Colonic mucosa (tissue), 4 donors: ENCODE results near the gene SCUBE1. TPM values are rescaled to one million over a fixed set of nuclear protein-coding genes. Genes with fewer than 3 reads are reported as not detected.

Experiments
- DNase-seq: peaks from one replicate; pipeline ENCODE4 v3.0.0-alpha.2; 2020
- H3K27ac ChIP-seq: fragments of 200-600 bp; one replicate; pipeline ENCODE4 v1.8.0; 2021
- H3K27me3 ChIP-seq: fragments of 200-600 bp; one replicate; pipeline ENCODE4 v1.8.0; 2021
- H3K36me3 ChIP-seq: fragments of 200-600 bp; one replicate; pipeline ENCODE4 v1.8.0; 2021
- H3K4me1 ChIP-seq: fragments of 200-600 bp; one replicate; pipeline ENCODE4 v1.8.0; 2021; ENCODE audit warnings: mild to moderate bottlenecking
- H3K4me3 ChIP-seq: fragments of 200-600 bp; one replicate; pipeline ENCODE4 v1.8.0; 2021
- H3K9ac ChIP-seq, 2 donors: one replicate each; pipeline ENCODE4 v1.7.0; 2013; ENCODE audit warnings: control low read depth in 2 of 2, low read depth in 2 of 2, low read length in 2 of 2
- H3K9me3 ChIP-seq: fragments of 200-600 bp; one replicate; pipeline ENCODE4 v1.8.0; 2021
- intact Hi-C: fragments of 100-400 bp; cut with DNase I; formaldehyde crosslinking; loops from one replicate; pipeline ENCODE4 v1.14.1; 2022
- total RNA-seq, 2 donors: library from RNA; stranded (reverse); fragmentation: NEBNext Ultra II Directional in 1 of 2; extraction: Animal tissue kit (Norgen Biotek cat#: 25700) in 1 of 2; gene quantifications; one replicate each; pipeline ENCODE4 v1.2.1, GENCODE V29; 2021
- TF ChIP-seq, protein P1 (sequence below): fragments of 200-600 bp; IDR thresholded peaks from one replicate; pipeline ENCODE4 v1.8.0; 2022; ENCODE audit warnings: antibody characterized with exemption, mild to moderate bottlenecking
- donor health status: healthy.
- donor health status: DM: no; HTN: no; CAD: no.
- donor health status: DM: no; HTN: no; CAD: no.

SCUBE1 gene
- 1 to 10 TPM; 1.7 to 5.6 TPM for total RNA-seq

DNA sequence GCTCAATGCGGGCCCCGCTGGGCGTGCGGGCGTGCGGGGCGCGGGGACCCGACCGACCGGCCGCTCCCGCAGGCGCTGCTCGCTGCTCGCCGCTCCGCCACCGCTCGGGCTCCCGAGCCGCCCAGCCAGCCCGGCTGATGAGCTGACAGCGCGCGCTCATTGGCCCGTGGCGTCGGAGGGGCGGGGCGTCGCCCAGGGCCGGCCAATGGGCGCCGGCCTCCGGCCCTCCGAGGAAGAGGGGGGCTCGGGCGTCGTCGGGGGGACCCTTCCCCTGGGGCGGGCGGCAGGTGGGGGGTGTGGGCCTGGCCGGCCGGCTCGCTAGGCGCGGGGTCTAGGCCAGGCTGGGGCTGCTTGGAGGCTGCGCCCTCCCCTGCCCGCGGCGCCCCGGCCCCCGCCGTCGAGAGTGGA lies at the start of gene SCUBE1:
Gene SCUBE1, minus strand, starts transcription at position 111 of the 408 bp plus-strand sequence. CDS start 111 bp downstream, outside the sequence.
- H3K27ac ChIP-seq, result no peak within 1 kb of the TSS
- no peaks in the 10 kb centered on the region for H3K36me3 ChIP-seq
- intact Hi-C loops, result no loop called here
- DNase-seq, result peak; percentile 48
- TF ChIP-seq, protein P1, sequence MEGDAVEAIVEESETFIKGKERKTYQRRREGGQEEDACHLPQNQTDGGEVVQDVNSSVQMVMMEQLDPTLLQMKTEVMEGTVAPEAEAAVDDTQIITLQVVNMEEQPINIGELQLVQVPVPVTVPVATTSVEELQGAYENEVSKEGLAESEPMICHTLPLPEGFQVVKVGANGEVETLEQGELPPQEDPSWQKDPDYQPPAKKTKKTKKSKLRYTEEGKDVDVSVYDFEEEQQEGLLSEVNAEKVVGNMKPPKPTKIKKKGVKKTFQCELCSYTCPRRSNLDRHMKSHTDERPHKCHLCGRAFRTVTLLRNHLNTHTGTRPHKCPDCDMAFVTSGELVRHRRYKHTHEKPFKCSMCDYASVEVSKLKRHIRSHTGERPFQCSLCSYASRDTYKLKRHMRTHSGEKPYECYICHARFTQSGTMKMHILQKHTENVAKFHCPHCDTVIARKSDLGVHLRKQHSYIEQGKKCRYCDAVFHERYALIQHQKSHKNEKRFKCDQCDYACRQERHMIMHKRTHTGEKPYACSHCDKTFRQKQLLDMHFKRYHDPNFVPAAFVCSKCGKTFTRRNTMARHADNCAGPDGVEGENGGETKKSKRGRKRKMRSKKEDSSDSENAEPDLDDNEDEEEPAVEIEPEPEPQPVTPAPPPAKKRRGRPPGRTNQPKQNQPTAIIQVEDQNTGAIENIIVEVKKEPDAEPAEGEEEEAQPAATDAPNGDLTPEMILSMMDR, result no peak
- peaks cover 27% of the 10 kb centered on the region for H3K27me3 ChIP-seq
- H3K9me3 ChIP-seq, result no peaks in the 10 kb centered on the region
- H3K4me3 ChIP-seq, result peak within 1 kb of the TSS; percentile 20
- no peaks in the 10 kb centered on the region for H3K4me1 ChIP-seq
- H3K9ac ChIP-seq, result peak within 1 kb of the TSS in 1 of 2 donors; percentile 35

DNA sequence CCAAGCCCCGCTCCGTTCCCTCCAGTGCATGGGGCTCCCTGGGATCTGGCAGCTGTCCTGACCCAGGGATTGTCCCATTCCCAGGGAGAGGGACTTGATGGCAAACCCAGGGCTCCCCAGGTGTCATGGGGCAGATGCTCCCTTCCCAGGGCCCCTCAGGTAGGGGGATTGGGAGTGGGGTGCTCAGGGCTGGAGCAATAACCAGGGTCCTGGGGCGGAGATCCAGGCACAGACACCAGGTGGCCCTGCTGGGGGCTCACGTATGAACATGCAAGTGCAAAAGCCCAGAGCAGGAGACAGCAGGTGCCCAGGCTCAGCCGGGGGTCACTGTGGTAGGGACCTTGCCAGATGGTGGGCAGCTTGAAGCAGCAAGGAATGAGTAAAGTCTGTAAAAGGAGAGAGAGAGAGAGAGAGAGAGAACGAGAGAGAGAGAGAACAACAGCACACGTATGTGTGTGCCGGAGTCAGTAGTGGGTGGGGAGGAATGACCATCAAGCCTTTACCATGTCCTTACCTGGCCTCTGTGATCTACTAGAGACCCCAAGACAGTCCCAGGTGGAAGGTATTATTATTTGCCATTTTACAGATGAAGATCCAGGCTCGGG lies 49.3 kb upstream of the SCUBE1 start:
- Histone ChIP-seq H3K4me3 (no peak overlapping the region), H3K27ac (no peak overlapping the region), H3K9ac (no peak overlapping the region), H3K27me3 (no peaks in the 10 kb centered on the region), H3K9me3 (no peaks in the 10 kb centered on the region), H3K36me3 (no peaks in the 10 kb centered on the region), H3K4me1 (no peaks in the 10 kb centered on the region)
- intact Hi-C loops, result no loop called here
- TF ChIP-seq, protein P1, result no peak
- DNase-seq, result no peak

- intact Hi-C loops, result no loop called here
- DNase-seq, result no peak
- no peak overlapping the region for H3K9ac ChIP-seq
Observed at GRCh38 chr22:43391306-43391705, 48.1 kb upstream of the SCUBE1 start.

GRCh38 chr22:43390872-43391271 lies 47.7 kb upstream of the SCUBE1 start:
- no peak for DNase-seq
- Histone ChIP-seq H3K4me3 (no peak overlapping the region), H3K36me3 (no peaks in the 10 kb centered on the region), H3K9me3 (no peaks in the 10 kb centered on the region), H3K4me1 (no peaks in the 10 kb centered on the region), H3K9ac (no peak overlapping the region), H3K27ac (no peak overlapping the region), H3K27me3 (peaks cover 6% of the 10 kb centered on the region)
- TF ChIP-seq, protein P1, result no peak
- intact Hi-C loops, result no loop called here

More at GRCh38 chr22:43391306-43391705, 48.1 kb upstream of the SCUBE1 start:
- Histone ChIP-seq H3K36me3 (no peaks in the 10 kb centered on the region), H3K4me1 (no peaks in the 10 kb centered on the region), H3K9me3 (no peaks in the 10 kb centered on the region), H3K27me3 (peaks cover 6% of the 10 kb centered on the region), H3K27ac (no peak overlapping the region), H3K4me3 (no peak overlapping the region)
- TF ChIP-seq, protein P1, result no peak

DNA sequence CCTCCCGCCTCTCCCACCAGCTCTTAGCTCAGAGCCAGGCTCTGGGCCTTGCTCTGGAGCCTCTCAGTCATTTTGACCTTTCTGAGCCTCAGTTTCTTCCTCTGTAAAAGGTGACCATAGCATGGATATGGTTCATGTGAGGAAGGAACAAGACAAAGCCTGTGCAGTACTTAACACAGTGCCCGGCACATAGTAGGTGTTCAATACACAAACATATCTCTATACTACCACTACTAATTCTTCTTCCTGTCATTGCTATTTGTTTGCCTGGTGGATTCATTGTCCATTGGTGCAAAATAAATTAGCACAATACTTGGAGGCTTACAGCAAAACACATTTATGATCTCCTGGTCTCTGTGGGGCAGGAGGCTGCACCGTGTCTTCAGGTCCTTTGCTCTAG lies 47.0 kb upstream of the SCUBE1 start:
- H3K27me3 ChIP-seq, result peaks cover 6% of the 10 kb centered on the region
- no peaks in the 10 kb centered on the region for H3K36me3 ChIP-seq
- TF ChIP-seq, protein P1, result no peak
- no peaks in the 10 kb centered on the region for H3K4me1 ChIP-seq
- no peak for DNase-seq
- H3K9me3 ChIP-seq, result no peaks in the 10 kb centered on the region
- intact Hi-C loops, result no loop called here
- no peak overlapping the region for H3K4me3 ChIP-seq
- no peak overlapping the region for H3K9ac ChIP-seq
- H3K27ac ChIP-seq, result no peak overlapping the region
